Measurements from ENCODE around the gene PRB4.
"Not testable (repeated sequence)": the region's sequence is repeated elsewhere in the genome, so short reads cannot be mapped to it uniquely, and the experiment has no call there.

Gene PRB4

GRCh38 chr12:11310336-11310735 is at the start of gene PRB4:
Gene PRB4, minus strand, starts transcription at chr12:11310436. Its CDS starts 38 bp downstream, at chr12:11310398.
- DNase-seq = no peak

- not testable (repeated sequence) for DNase-seq
Measured at GRCh38 chr12:11351736-11352135, 41.5 kb upstream of the PRB4 start.

- DNase-seq = no peak
Measured at GRCh38 chr12:11348439-11348838, 38.2 kb upstream of the PRB4 start.

- no peak for DNase-seq
Measured at GRCh38 chr12:11347810-11348209, 37.6 kb upstream of the PRB4 start.

- no peak for DNase-seq
Measured at GRCh38 chr12:11344500-11344899, 34.3 kb upstream of the PRB4 start.

- no peak for DNase-seq
Measured at GRCh38 chr12:11324426-11324825, 14.2 kb upstream of the PRB4 start.

GRCh38 chr12:11321980-11322379 is 11.7 kb upstream of the PRB4 start:
- DNase-seq = no peak

- DNase-seq = no peak
Measured at GRCh38 chr12:11307143-11307542, 3.1 kb downstream of the PRB4 start.

GRCh38 chr12:11273449-11273848 is 36.8 kb downstream of the PRB4 start:
- no peak for DNase-seq

- DNase-seq = no peak
Measured at GRCh38 chr12:11269607-11270006, 40.6 kb downstream of the PRB4 start, which contains the start of gene PRB3. Gene PRB3, minus strand, starts transcription at chr12:11269707. Its CDS starts 38 bp downstream, at chr12:11269669.

GRCh38 chr12:11264501-11264900 is 45.7 kb downstream of the PRB4 start:
- DNase-seq = no peak
